ENCODE measurements around the gene SS18L1.
"Not testable (repeated sequence)": the region's sequence is repeated elsewhere in the genome, so short reads cannot be mapped to it uniquely, and the experiment has no call there.

The SS18L1 gene

GRCh38 chr20:62143081-62143956 is at the start of gene SS18L1, which contains the start of gene PSMA7:
Gene SS18L1, plus strand, starts transcription at chr20:62143769. Its CDS starts 52 bp downstream, at chr20:62143821.
Gene PSMA7, minus strand, starts transcription at chr20:62143394. Its CDS starts 91 bp downstream, at chr20:62143303.
- DNase-seq, result no peak

GRCh38 chr20:62096421-62097380 is 46.9 kb upstream of the SS18L1 start:
- DNase-seq, result no peak

- no peak for DNase-seq
These were observed 45.6 kb upstream of the SS18L1 start for GRCh38 chr20:62097881-62098407.

GRCh38 chr20:62101078-62101477 is 42.5 kb upstream of the SS18L1 start:
- no peak for DNase-seq

- no peak for DNase-seq
These were observed 39.9 kb upstream of the SS18L1 start for GRCh38 chr20:62103508-62104233.

GRCh38 chr20:62104234-62104789 is 39.3 kb upstream of the SS18L1 start:
- no peak for DNase-seq

- no peak for DNase-seq
These were observed 38.7 kb upstream of the SS18L1 start for GRCh38 chr20:62104791-62105345.

GRCh38 chr20:62105592-62105991 is 38.0 kb upstream of the SS18L1 start:
- no peak for DNase-seq

GRCh38 chr20:62111148-62111547 is 32.4 kb upstream of the SS18L1 start:
- no peak for DNase-seq

- DNase-seq, result no peak
These were observed 31.2 kb upstream of the SS18L1 start for GRCh38 chr20:62112368-62112767.

GRCh38 chr20:62114894-62115293 is 28.7 kb upstream of the SS18L1 start:
- no peak for DNase-seq

GRCh38 chr20:62115800-62116407 is 27.7 kb upstream of the SS18L1 start:
- DNase-seq, result not testable (repeated sequence)

GRCh38 chr20:62116558-62117361 is 26.8 kb upstream of the SS18L1 start:
- no peak for DNase-seq

- DNase-seq, result no peak
These were observed 26.3 kb upstream of the SS18L1 start for GRCh38 chr20:62117362-62117646.

GRCh38 chr20:62117658-62118057 is 25.9 kb upstream of the SS18L1 start:
- no peak for DNase-seq

GRCh38 chr20:62118113-62119043 is 25.2 kb upstream of the SS18L1 start:
- no peak for DNase-seq

- no peak for DNase-seq
These were observed 24.5 kb upstream of the SS18L1 start for GRCh38 chr20:62119115-62119514.

- no peak for DNase-seq
These were observed 23.8 kb upstream of the SS18L1 start for GRCh38 chr20:62119591-62120364.

GRCh38 chr20:62120365-62120762 is 23.2 kb upstream of the SS18L1 start:
- DNase-seq, result no peak

Measured in SIG-M5 (cell line).